RWPE2 (cell line): ENCODE results near the gene CDHR5.

ENCODE experiments used
- ATAC-seq: fragments of 200-7000 bp; cut with Tn5 transposase; 3 replicates; pipeline ENCODE4 v1.9.1; 2021; ENCODE audit warnings: low read depth
- DNase-seq: peaks from one replicate; pipeline ENCODE4 v3.0.0-alpha.2; 2020; ENCODE audit warnings: low spot score
- H3K27ac ChIP-seq: fragments of 450-650 bp; 2 replicates; pipeline ENCODE4 v1.5.1; 2017; ENCODE audit warnings: mild to moderate bottlenecking; ENCODE audit not compliant: poor library complexity, severe bottlenecking
- H3K27me3 ChIP-seq: fragments of 250-450 bp; sonication (Bioruptor Pico); 2 replicates; pipeline ENCODE4 v1.5.1; 2021; ENCODE audit warnings: mild to moderate bottlenecking, moderate library complexity; ENCODE audit not compliant: insufficient read depth, poor library complexity, severe bottlenecking
- H3K36me3 ChIP-seq: fragments of 250-450 bp; sonication (Bioruptor Pico); 2 replicates; pipeline ENCODE4 v1.5.1; 2020; ENCODE audit warnings: low read depth, mild to moderate bottlenecking, moderate library complexity
- H3K4me1 ChIP-seq: fragments of 250-450 bp; sonication (Bioruptor Pico); 2 replicates; pipeline ENCODE4 v1.5.1; 2021; ENCODE audit warnings: mild to moderate bottlenecking, moderate library complexity; ENCODE audit not compliant: insufficient read depth, poor library complexity, severe bottlenecking
- H3K4me3 ChIP-seq: fragments of 250-450 bp; sonication (Bioruptor Pico); 2 replicates; pipeline ENCODE4 v1.5.1; 2021; ENCODE audit warnings: mild to moderate bottlenecking, moderate library complexity; ENCODE audit not compliant: severe bottlenecking
- H3K9me3 ChIP-seq: fragments of 250-450 bp; sonication (Bioruptor Pico); 2 replicates; pipeline ENCODE4 v1.5.1; 2021; ENCODE audit warnings: mild to moderate bottlenecking, moderate library complexity; ENCODE audit not compliant: severe bottlenecking
- CTCF ChIP-seq: fragments of 450-650 bp; IDR thresholded peaks from one replicate; pipeline ENCODE4 v1.5.1; 2017; ENCODE audit warnings: mild to moderate bottlenecking, moderate library complexity; ENCODE audit not compliant: poor library complexity, severe bottlenecking

CDHR5 gene

GRCh38 chr11:579830-580601, 44.7 kb downstream of the CDHR5 start:
- Histone ChIP-seq H3K27ac (no peak overlapping the region), H3K36me3 (peaks cover 47% of the 10 kb centered on the region)
- DNase-seq = no peak

GRCh38 chr11:578276-579035, 46.3 kb downstream of the CDHR5 start:
- H3K36me3 ChIP-seq = peaks cover 41% of the 10 kb centered on the region
- H3K27ac ChIP-seq = no peak overlapping the region
- ATAC-seq (no peak), DNase-seq (no peak)
- peaks cover 15% of the 10 kb centered on the region for H3K4me1 ChIP-seq
- H3K4me3 ChIP-seq = no peak overlapping the region
- no peaks in the 10 kb centered on the region for H3K9me3 ChIP-seq
- no peaks in the 10 kb centered on the region for H3K27me3 ChIP-seq
- TF ChIP-seq CTCF = no peak

More at GRCh38 chr11:579830-580601, 44.7 kb downstream of the CDHR5 start:
- ATAC-seq = no peak
- TF ChIP-seq CTCF = no peak
- Histone ChIP-seq H3K27me3 (no peaks in the 10 kb centered on the region), H3K9me3 (no peaks in the 10 kb centered on the region), H3K4me3 (no peak overlapping the region), H3K4me1 (peaks cover 15% of the 10 kb centered on the region)

GRCh38 chr11:577611-577894, 47.2 kb downstream of the CDHR5 start:
- ATAC-seq = no peak
- Histone ChIP-seq H3K9me3 (no peaks in the 10 kb centered on the region), H3K4me3 (peak overlapping the region; percentile 65), H3K4me1 (peaks cover 15% of the 10 kb centered on the region), H3K36me3 (peaks cover 32% of the 10 kb centered on the region), H3K27me3 (no peaks in the 10 kb centered on the region), H3K27ac (no peak overlapping the region)
- no peak for DNase-seq
- no peak for TF ChIP-seq CTCF

GRCh38 chr11:576811-577610, 47.7 kb downstream of the CDHR5 start:
- ATAC-seq (no peak), DNase-seq (no peak)
- H3K4me3 ChIP-seq = peak overlapping the region; percentile 65
- no peaks in the 10 kb centered on the region for H3K9me3 ChIP-seq
- peaks cover 15% of the 10 kb centered on the region for H3K4me1 ChIP-seq
- no peak for TF ChIP-seq CTCF
- H3K36me3 ChIP-seq = peaks cover 27% of the 10 kb centered on the region
- H3K27ac ChIP-seq = peak overlapping the region; percentile 77
- no peaks in the 10 kb centered on the region for H3K27me3 ChIP-seq
